Measurements from ENCODE around the gene WIZ.
"Not testable (repeated sequence)": the region's sequence is repeated elsewhere in the genome, so short reads cannot be mapped to it uniquely, and the experiment has no call there.

The WIZ gene, protein sequence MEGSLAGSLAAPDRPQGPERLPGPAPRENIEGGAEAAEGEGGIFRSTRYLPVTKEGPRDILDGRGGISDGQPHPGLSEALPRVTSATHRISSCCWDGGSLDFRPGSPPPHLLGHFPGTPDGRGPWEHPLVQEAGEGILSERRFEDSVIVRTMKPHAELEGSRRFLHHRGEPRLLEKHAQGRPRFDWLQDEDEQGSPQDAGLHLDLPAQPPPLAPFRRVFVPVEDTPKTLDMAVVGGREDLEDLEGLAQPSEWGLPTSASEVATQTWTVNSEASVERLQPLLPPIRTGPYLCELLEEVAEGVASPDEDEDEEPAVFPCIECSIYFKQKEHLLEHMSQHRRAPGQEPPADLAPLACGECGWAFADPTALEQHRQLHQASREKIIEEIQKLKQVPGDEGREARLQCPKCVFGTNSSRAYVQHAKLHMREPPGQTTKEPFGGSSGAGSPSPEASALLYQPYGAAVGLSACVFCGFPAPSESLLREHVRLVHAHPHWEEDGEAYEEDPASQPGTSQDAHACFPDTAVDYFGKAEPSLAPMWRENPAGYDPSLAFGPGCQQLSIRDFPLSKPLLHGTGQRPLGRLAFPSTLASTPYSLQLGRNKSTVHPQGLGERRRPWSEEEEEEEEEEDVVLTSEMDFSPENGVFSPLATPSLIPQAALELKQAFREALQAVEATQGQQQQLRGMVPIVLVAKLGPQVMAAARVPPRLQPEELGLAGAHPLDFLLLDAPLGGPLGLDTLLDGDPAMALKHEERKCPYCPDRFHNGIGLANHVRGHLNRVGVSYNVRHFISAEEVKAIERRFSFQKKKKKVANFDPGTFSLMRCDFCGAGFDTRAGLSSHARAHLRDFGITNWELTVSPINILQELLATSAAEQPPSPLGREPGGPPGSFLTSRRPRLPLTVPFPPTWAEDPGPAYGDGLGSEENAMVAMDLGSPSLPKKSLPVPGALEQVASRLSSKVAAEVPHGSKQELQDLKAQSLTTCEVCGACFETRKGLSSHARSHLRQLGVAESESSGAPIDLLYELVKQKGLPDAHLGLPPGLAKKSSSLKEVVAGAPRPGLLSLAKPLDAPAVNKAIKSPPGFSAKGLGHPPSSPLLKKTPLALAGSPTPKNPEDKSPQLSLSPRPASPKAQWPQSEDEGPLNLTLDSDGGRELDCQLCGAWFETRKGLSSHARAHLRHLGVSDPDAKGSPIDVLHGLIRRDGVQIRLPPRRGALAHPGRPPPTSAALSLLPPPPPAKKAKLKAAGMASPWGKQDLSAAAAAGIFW (N-terminal part only)
- 30.4 to 38.3 (median 34.9) reads per million in 3 donors for total RNA-seq

- peak within 1 kb of the TSS; percentile 44 for H3K4me3 ChIP-seq (ENCODE audit: insufficient read depth, low read depth, low read length, poor library complexity, severe bottlenecking)
- peaks cover 34% of the 10 kb centered on the region for H3K36me3 ChIP-seq (ENCODE audit: control insufficient read depth, insufficient read depth, low read length)
- DNase-seq, result peak; percentile 67 to 73 (median 70)
- H3K27me3 ChIP-seq (replicated peaks; ENCODE audit: control insufficient read depth, insufficient read depth, low read length, poor library complexity, severe bottlenecking), result no peaks in the 10 kb centered on the region
- peak within 1 kb of the TSS; percentile 53 for H3K27ac ChIP-seq (ENCODE audit: insufficient read depth, low read length, poor library complexity, severe bottlenecking)
- no peaks in the 10 kb centered on the region for H3K9me3 ChIP-seq (ENCODE audit: control insufficient read depth, low read length)
- H3K4me1 ChIP-seq (ENCODE audit: control insufficient read depth, insufficient read depth, low read length, poor library complexity, severe bottlenecking), result peaks cover 6% of the 10 kb centered on the region
Measured at GRCh38 chr19:15449620-15450527, at the start of gene WIZ. Gene WIZ (minus strand): TSS chr19:15449956. CDS start chr19:15448307, 1,649 bp downstream.

- DNase-seq, result no peak
- no peaks in the 10 kb centered on the region for H3K9me3 ChIP-seq (ENCODE audit: control insufficient read depth, low read length)
- no peaks in the 10 kb centered on the region for H3K27me3 ChIP-seq (replicated peaks; ENCODE audit: control insufficient read depth, insufficient read depth, low read length, poor library complexity, severe bottlenecking)
- no peaks in the 10 kb centered on the region for H3K36me3 ChIP-seq (ENCODE audit: control insufficient read depth, insufficient read depth, low read length)
- no peak overlapping the region for H3K4me3 ChIP-seq (ENCODE audit: insufficient read depth, low read depth, low read length, poor library complexity, severe bottlenecking)
- no peak overlapping the region for H3K27ac ChIP-seq (ENCODE audit: insufficient read depth, low read length, poor library complexity, severe bottlenecking)
- H3K4me1 ChIP-seq (ENCODE audit: control insufficient read depth, insufficient read depth, low read length, poor library complexity, severe bottlenecking), result no peaks in the 10 kb centered on the region
Measured at GRCh38 chr19:15498910-15499309, 49.2 kb upstream of the WIZ start.

GRCh38 chr19:15498156-15498858 lies 48.6 kb upstream of the WIZ start:
- Histone ChIP-seq H3K4me3 (ENCODE audit: insufficient read depth, low read depth, low read length, poor library complexity, severe bottlenecking) (no peak overlapping the region), H3K36me3 (ENCODE audit: control insufficient read depth, insufficient read depth, low read length) (no peaks in the 10 kb centered on the region), H3K27me3 (replicated peaks; ENCODE audit: control insufficient read depth, insufficient read depth, low read length, poor library complexity, severe bottlenecking) (no peaks in the 10 kb centered on the region), H3K27ac (ENCODE audit: insufficient read depth, low read length, poor library complexity, severe bottlenecking) (no peak overlapping the region), H3K4me1 (ENCODE audit: control insufficient read depth, insufficient read depth, low read length, poor library complexity, severe bottlenecking) (no peaks in the 10 kb centered on the region), H3K9me3 (ENCODE audit: control insufficient read depth, low read length) (no peaks in the 10 kb centered on the region)
- no peak for DNase-seq

DNA sequence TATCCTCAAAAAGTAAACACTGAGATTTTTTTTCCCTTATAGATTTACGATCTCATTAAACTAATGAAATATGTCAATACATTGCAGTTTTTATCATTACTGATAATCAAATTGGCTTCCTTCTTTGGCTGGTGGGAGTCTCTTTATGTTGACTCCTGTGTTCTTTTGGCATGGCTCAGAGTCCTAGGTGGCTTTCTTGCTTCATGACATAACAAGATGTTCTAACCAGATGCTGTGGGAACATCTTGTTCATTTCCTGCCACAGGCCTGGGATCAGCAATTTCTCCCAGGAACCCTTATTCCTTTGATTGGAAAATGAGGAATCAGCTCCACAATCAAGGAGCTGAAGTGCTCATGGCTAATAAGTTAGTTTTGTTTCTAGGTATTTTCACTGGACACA lies 45.4 kb upstream of the WIZ start:
- Histone ChIP-seq H3K36me3 (ENCODE audit: control insufficient read depth, insufficient read depth, low read length) (no peaks in the 10 kb centered on the region), H3K27me3 (replicated peaks; ENCODE audit: control insufficient read depth, insufficient read depth, low read length, poor library complexity, severe bottlenecking) (no peaks in the 10 kb centered on the region), H3K27ac (ENCODE audit: insufficient read depth, low read length, poor library complexity, severe bottlenecking) (no peak overlapping the region), H3K4me3 (ENCODE audit: insufficient read depth, low read depth, low read length, poor library complexity, severe bottlenecking) (no peak overlapping the region), H3K9me3 (ENCODE audit: control insufficient read depth, low read length) (no peaks in the 10 kb centered on the region), H3K4me1 (ENCODE audit: control insufficient read depth, insufficient read depth, low read length, poor library complexity, severe bottlenecking) (no peaks in the 10 kb centered on the region)
- DNase-seq, result no peak

DNA sequence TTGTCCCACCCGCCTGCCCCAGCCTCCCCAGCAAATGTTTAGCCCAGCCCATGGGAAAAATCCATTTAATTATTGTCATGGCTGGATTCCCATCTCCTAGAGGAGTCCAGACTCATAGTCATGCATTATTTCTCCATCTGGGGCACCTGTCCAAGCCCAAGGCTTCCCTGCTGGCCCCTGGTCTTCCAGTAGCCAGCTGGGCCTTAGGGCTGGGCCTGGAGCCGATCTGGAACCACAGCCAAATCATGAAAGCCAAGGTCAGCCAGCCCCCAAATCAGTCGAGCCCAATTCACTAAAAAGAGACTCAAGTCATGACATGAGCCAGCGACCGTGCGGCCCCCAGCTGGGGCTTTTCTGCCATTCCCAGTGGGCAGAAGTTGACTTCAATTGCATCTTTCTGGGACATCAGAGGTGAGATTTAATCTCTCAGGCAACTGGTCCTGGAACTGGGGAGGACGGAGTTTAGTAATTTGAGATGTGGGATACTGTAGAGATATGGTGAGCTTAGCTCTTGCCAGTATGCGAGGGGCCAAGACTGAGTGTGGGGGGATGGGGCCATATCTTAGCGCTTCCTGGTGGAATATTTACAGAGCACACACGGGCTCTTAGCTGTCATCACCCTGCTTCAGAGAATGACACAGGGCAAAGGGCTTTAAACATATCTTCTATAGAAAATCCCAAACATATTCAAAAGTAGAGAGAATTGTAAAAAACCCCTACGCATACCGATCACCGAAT lies 38.9 kb upstream of the WIZ start:
- H3K36me3 ChIP-seq (ENCODE audit: control insufficient read depth, insufficient read depth, low read length), result no peaks in the 10 kb centered on the region
- H3K27me3 ChIP-seq (replicated peaks; ENCODE audit: control insufficient read depth, insufficient read depth, low read length, poor library complexity, severe bottlenecking), result no peaks in the 10 kb centered on the region

GRCh38 chr19:15487038-15487437 lies 37.3 kb upstream of the WIZ start:
- Histone ChIP-seq H3K4me3 (ENCODE audit: insufficient read depth, low read depth, low read length, poor library complexity, severe bottlenecking) (no peak overlapping the region), H3K9me3 (ENCODE audit: control insufficient read depth, low read length) (no peaks in the 10 kb centered on the region), H3K27ac (ENCODE audit: insufficient read depth, low read length, poor library complexity, severe bottlenecking) (no peak overlapping the region), H3K4me1 (ENCODE audit: control insufficient read depth, insufficient read depth, low read length, poor library complexity, severe bottlenecking) (no peaks in the 10 kb centered on the region), H3K27me3 (replicated peaks; ENCODE audit: control insufficient read depth, insufficient read depth, low read length, poor library complexity, severe bottlenecking) (no peaks in the 10 kb centered on the region), H3K36me3 (ENCODE audit: control insufficient read depth, insufficient read depth, low read length) (no peaks in the 10 kb centered on the region)
- DNase-seq, result no peak

More for the DNA sequence above, 38.9 kb upstream of the WIZ start:
- no peak overlapping the region for H3K4me3 ChIP-seq (ENCODE audit: insufficient read depth, low read depth, low read length, poor library complexity, severe bottlenecking)
- H3K9me3 ChIP-seq (ENCODE audit: control insufficient read depth, low read length), result no peaks in the 10 kb centered on the region
- DNase-seq, result no peak
- H3K27ac ChIP-seq (ENCODE audit: insufficient read depth, low read length, poor library complexity, severe bottlenecking), result no peak overlapping the region
- H3K4me1 ChIP-seq (ENCODE audit: control insufficient read depth, insufficient read depth, low read length, poor library complexity, severe bottlenecking), result no peaks in the 10 kb centered on the region

- not testable (repeated sequence) for DNase-seq; H3K27me3 ChIP-seq (replicated peaks; ENCODE audit: control insufficient read depth, insufficient read depth, low read length, poor library complexity, severe bottlenecking); H3K4me3 ChIP-seq (ENCODE audit: insufficient read depth, low read depth, low read length, poor library complexity, severe bottlenecking); H3K4me1 ChIP-seq (ENCODE audit: control insufficient read depth, insufficient read depth, low read length, poor library complexity, severe bottlenecking); H3K9me3 ChIP-seq (ENCODE audit: control insufficient read depth, low read length); H3K36me3 ChIP-seq (ENCODE audit: control insufficient read depth, insufficient read depth, low read length); H3K27ac ChIP-seq (ENCODE audit: insufficient read depth, low read length, poor library complexity, severe bottlenecking)
Measured at GRCh38 chr19:15485768-15486167, 36.0 kb upstream of the WIZ start.

DNA sequence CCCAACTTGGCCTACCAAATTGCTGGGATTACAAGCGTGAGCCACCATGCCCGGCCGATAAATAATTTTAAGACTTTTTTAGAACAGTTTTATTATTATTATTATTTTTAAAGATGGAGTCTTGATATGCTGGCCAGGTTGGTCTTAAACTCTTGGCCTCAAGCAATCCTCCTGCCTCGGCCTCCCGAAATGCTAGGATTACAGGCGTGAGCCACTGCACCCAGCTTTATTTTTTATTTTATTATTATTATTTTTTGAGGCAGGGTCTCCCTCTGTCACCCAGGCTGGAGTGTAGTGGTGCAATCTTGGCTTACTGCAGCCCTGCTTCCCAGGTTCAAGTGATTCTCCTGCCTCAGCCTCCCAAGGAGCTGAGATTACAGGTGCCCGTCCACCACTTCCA lies 31.2 kb upstream of the WIZ start:
- H3K27me3 ChIP-seq (replicated peaks; ENCODE audit: control insufficient read depth, insufficient read depth, low read length, poor library complexity, severe bottlenecking), result not testable (repeated sequence)

More for the DNA sequence above, 31.2 kb upstream of the WIZ start:
- not testable (repeated sequence) for H3K36me3 ChIP-seq (ENCODE audit: control insufficient read depth, insufficient read depth, low read length); H3K9me3 ChIP-seq (ENCODE audit: control insufficient read depth, low read length); H3K27ac ChIP-seq (ENCODE audit: insufficient read depth, low read length, poor library complexity, severe bottlenecking); H3K4me3 ChIP-seq (ENCODE audit: insufficient read depth, low read depth, low read length, poor library complexity, severe bottlenecking); DNase-seq; H3K4me1 ChIP-seq (ENCODE audit: control insufficient read depth, insufficient read depth, low read length, poor library complexity, severe bottlenecking)

All from effector memory CD4-positive, alpha-beta T cell (primary cell).